HG02623 (cell line): ENCODE results near the gene DMRTA1.
A peak's percentile ranks its signal among the peaks of the same experiment; 100 is the strongest.
"Not testable (repeated sequence)": the region's sequence is repeated elsewhere in the genome, so short reads cannot be mapped to it uniquely, and the experiment has no call there.

Experiments
- ATAC-seq: cut with Tn5 transposase; IDR thresholded peaks from one replicate; pipeline ENCODE4 v1.9.1; 2021; ENCODE audit warnings: moderate library complexity; ENCODE audit not compliant: unreplicated experiment

The DMRTA1 gene

GRCh38 chr9:22446589-22446949, at the start of gene DMRTA1:
DMRTA1 (plus strand) TSS chr9:22446824; CDS start chr9:22447066, 242 bp downstream.
- ATAC-seq: peak; percentile 34

DNA sequence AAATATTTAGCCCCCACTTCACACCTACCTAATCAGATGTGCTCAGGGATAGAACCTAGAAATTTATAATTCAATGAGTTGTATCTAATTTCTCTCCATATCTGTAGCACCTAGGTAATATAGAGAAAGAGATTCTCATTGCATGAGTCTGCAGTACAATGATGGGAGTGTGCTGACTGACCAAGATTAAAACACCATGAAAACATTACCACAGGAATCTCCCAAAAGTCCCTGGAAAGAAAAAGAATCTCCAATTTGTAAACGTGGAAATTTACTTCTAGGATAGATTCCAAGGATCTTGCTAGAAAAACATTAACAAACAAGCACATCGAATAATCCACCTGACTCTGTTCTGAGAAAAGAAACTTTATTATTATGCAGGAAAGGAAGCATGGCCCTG, 45.0 kb upstream of the DMRTA1 start:
- no peak for ATAC-seq

- no peak for ATAC-seq
Measured at GRCh38 chr9:22405869-22406659, 40.6 kb upstream of the DMRTA1 start.

DNA sequence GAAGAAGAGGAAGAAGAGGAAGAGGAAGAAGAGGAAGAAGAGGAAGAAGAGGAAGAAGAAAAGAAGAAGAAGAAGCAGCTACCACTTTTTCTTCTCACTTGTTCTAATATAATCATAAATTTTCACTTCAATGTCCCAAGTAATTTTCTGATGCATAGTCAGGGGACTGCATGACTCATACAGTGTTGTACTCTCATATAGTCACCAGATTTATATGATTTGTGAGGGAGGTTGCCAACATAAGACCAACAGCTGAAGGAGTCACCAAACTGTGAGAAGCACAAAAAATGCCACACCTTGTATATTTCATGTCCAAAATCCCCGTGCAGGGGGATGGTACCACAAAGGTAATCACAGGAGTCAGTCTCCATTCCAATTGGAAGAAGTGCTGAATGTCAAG, 32.7 kb upstream of the DMRTA1 start:
- no peak for ATAC-seq

GRCh38 chr9:22415941-22416691, 30.5 kb upstream of the DMRTA1 start:
- no peak for ATAC-seq

- no peak for ATAC-seq
Measured at GRCh38 chr9:22416692-22417060, 29.9 kb upstream of the DMRTA1 start.

DNA sequence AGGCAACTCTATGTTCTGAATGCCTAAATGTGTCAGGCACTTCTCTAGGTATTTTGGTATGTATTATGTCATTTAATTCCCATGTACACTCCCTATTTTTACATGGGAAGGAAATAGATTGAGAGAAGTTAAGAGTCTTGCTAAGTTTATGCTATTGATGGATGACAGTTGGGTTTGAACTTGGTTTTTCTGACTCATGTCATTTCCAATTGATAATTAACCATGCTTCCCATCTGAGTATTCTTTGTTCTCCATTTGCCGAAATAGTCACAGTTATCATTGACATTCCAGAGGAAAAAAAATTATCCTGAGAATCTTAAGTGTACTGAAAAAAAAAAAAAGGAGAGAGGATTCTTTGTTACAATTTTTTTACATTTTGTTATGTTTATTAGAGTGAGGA, 23.1 kb upstream of the DMRTA1 start:
- no peak for ATAC-seq

- no peak for ATAC-seq
Measured at GRCh38 chr9:22424616-22425015, 22.0 kb upstream of the DMRTA1 start.

DNA sequence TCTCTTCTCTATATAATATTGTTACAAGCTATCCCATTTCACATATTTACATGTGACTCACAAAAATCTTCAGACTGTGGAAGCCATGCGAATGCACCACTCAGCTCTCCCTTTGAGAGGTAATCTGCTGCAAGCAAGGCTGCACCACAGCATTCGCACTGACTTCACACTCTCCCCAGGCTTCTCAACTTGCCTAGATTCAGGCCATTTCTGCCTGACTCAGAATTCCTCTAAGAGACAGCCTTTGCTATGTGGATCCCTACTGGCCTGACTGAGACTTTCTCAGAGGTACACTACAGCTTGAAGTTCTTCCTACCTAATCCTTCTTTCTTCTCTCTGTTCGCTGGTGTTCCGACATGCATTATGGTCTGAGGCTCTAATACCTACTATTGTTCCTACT, 21.1 kb upstream of the DMRTA1 start:
- no peak for ATAC-seq

DNA sequence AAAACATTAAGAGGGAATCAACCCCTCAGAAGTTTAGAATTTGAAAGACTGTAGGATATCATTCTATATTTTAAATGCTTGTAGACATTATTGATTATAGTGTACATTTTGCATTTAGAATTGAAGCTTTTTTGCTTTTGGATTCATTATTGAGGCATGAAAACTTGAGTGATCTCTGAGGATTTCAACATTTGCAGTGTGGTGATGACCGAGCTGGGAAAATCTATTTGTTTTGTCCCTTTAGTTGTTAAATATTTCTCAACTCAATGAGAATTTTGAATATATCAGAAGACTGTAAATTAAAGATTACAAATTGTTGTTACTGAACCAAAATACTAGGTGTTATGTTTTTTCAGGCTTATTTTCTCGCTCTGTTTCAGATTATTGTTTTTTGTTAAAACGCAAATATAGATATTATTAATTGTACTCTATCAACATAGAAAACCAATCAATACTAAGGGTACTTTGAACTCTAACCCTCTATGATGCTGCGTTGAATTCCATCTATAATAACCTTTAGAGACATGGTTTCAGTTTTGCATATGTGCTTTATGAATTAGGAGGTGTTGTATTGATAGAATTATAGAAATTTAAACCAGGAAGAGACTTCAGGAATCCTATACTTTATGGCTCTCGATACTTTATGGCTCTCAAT, 19.3 kb upstream of the DMRTA1 start:
- no peak for ATAC-seq

- no peak for ATAC-seq
Measured at GRCh38 chr9:22433691-22434090, 12.9 kb upstream of the DMRTA1 start.

GRCh38 chr9:22435252-22435651, 11.4 kb upstream of the DMRTA1 start:
- ATAC-seq: not testable (repeated sequence)

- not testable (repeated sequence) for ATAC-seq
Measured at GRCh38 chr9:22437461-22438067, 9.1 kb upstream of the DMRTA1 start.

DNA sequence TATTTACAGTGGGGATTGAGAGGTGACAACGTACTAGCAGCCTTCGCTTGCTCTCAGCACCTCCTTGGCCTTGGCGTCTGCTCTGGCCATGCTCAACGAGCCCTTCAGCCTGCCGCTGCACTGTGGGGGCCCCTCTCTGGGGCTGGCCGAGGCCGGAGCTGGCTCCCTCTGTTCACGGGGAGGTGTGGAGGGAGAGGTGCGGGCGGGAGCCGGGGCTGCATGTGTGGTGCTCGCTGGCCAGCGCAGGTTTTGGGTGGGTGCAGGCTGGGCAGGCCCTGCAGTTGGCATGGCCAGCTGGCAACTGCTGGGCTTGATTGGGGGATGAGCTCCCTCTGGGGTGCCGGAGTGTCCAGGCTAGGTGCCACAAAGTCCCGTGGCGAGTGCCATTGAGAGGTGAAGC, 5.8 kb upstream of the DMRTA1 start:
- no peak for ATAC-seq

- ATAC-seq: peak; percentile 71
Measured at GRCh38 chr9:22446950-22447617, 460 bp downstream of the DMRTA1 start.

- no peak for ATAC-seq
Measured at GRCh38 chr9:22447618-22448305, 1.1 kb downstream of the DMRTA1 start.

- no peak for ATAC-seq
Measured at GRCh38 chr9:22449719-22450118, 3.1 kb downstream of the DMRTA1 start.

GRCh38 chr9:22452415-22453010, 5.9 kb downstream of the DMRTA1 start:
- no peak for ATAC-seq

DNA sequence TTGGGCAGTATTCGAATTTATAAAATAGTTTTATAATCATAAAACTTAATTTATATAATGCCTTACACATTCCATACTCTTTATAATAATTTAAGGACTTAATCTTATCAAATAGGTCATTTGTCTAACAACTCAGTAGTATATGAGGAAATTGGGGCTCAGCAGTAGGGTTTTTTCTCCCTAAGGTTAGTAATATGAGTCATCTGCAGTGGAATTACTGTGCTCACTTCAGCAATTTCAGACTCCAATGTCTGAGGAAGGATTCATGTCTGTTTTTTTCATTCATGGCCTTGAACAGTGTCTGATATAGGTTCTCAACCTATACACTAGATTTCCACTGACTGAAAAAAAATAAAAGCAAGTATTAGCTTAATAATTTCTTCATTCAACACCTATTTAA, 7.4 kb downstream of the DMRTA1 start:
- no peak for ATAC-seq

DNA sequence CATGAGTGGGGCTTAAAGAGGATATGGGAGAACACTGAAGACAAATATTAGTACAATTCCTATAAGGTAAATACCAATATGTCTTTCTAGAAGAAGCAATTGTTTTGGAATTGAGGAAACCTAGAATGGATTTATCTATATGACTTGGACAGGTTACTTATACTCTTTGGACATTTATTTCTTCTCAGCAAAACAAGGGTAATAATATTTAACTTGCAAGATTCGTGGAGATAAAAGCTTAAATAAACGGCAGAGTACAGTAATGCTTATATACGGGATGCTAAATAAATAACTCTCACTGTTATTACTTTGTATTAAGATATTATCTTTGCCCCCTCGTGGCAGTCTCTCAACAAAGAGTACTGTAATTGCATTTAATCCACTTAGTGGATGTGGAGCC, 8.6 kb downstream of the DMRTA1 start:
- ATAC-seq: no peak
